Testis (tissue), 3 donors: ENCODE results near the gene KCNAB1. TPM values are rescaled to one million over a fixed set of nuclear protein-coding genes. Genes with fewer than 3 reads are reported as not detected.

Source experiments
- DNase-seq: peaks from one replicate; pipeline ENCODE4 v3.0.0-alpha.2; 2019
- H3K27ac ChIP-seq, 2 donors: fragments of 200-600 bp; sonication (generic); one replicate each; pipeline ENCODE4 v1.5.1; 2019
- H3K27me3 ChIP-seq: fragments of 200-600 bp; sonication (generic); one replicate; pipeline ENCODE4 v1.5.1; 2019
- H3K36me3 ChIP-seq: fragments of 200-600 bp; sonication (generic); one replicate; pipeline ENCODE4 v1.5.1; 2017; ENCODE audit warnings: low read depth; ENCODE audit errors: missing control alignments
- H3K4me1 ChIP-seq: fragments of 200-600 bp; sonication (generic); one replicate; pipeline ENCODE4 v1.5.1; 2019
- H3K4me3 ChIP-seq, 2 donors: fragments of 200-600 bp; sonication (generic); one replicate each; pipeline ENCODE4 v1.5.1; 2017 to 2019
- H3K9me3 ChIP-seq: fragments of 200-600 bp; sonication (generic); one replicate; pipeline ENCODE4 v1.5.1; 2017
- CTCF ChIP-seq, 3 experiments: fragments of 450-650 bp in 2 of 3; fragments of 200-600 bp in 1 of 3; sonication (generic) in 1 of 3; IDR thresholded peaks; one replicate each; pipeline ENCODE4 v1.5.1; 2016 to 2019; ENCODE audit warnings: antibody characterized with exemption in 3 of 3, mild to moderate bottlenecking in 2 of 3, moderate library complexity in 1 of 3
- POLR2A ChIP-seq: fragments of 450-650 bp; IDR thresholded peaks from one replicate; pipeline ENCODE4 v1.6.1; 2017; ENCODE audit warnings: antibody characterized with exemption, mild to moderate bottlenecking, moderate library complexity
- WGBS, 2 donors: methylation state at CpG; one replicate each; pipeline ENCODE4 v1.1.5; 2018; 5-methylcytosine and 5-hydroxymethylcytosine counted together
- intact Hi-C: fragments of 100-400 bp; cut with DNase I; formaldehyde crosslinking; loops from one replicate; pipeline ENCODE4 v1.15.1; 2023; ENCODE audit warnings: low total_unique reads
- polyA plus RNA-seq: library from polyadenylated mRNA; stranded (reverse); fragments of 350-450 nt; fragmentation: Illumina TruSeq; extraction: RNeasy Lipid Tissue Mini Kit (QIAGEN cat#74804); gene quantifications from one replicate; pipeline ENCODE4 v1.2.3, GENCODE V29; 2014; ENCODE audit warnings: low read depth, low replicate concordance; ENCODE audit not compliant: insufficient read depth
- total RNA-seq, 2 donors: library from RNA; depleted of rRNA; stranded (reverse); fragments of >200 nt; gene quantifications; one replicate each; pipeline ENCODE4 v1.2.3, GENCODE V29; 2016

KCNAB1 gene
- total and polyA plus RNA-seq, 3 donors from 2014 or later: 3.8 to 8.9 (median 5.7) TPM

GRCh38 chr3:156371701-156372100 lies 251.3 kb downstream of the KCNAB1 start:
- Histone ChIP-seq H3K4me1 (no peaks in the 10 kb centered on the region), H3K27me3 (no peaks in the 10 kb centered on the region), H3K9me3 (no peaks in the 10 kb centered on the region), H3K4me3 (no peak overlapping the region), H3K27ac (no peak overlapping the region), H3K36me3 (no peaks in the 10 kb centered on the region)
- no peak for TF ChIP-seq POLR2A
- TF ChIP-seq CTCF (IDR thresholded peaks at IDR 0.05): no peak
- no peak for DNase-seq
- intact Hi-C loops: no loop called here
- WGBS, 2 donors: 65 to 69% methylated on average over 6 of the region's 6 CpGs

DNA sequence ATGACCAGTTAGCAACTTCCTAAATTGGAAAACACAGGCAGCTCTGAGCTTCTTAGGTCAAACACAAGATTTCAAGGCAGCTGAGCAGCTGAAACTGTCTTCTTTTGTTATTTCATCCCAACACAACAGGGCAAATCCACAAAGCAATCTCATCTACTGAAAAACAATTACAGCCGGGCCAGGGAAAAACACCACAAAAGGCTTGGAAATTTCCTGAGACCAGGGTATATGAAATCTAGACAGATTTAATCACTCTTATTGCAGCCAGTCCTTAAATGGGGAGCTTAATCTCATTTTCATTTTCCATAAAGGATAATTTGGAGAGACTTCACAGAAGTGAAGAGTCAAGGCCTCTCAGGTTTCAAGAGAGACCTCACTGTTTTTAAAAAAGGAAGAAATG lies 252.7 kb downstream of the KCNAB1 start:
- intact Hi-C loops: no loop called here
- Histone ChIP-seq H3K4me3 (no peak overlapping the region), H3K27ac (no peak overlapping the region), H3K4me1 (no peaks in the 10 kb centered on the region), H3K9me3 (no peaks in the 10 kb centered on the region), H3K36me3 (no peaks in the 10 kb centered on the region), H3K27me3 (no peaks in the 10 kb centered on the region)
- WGBS, 2 donors: 70 to 79% methylated on average over 1 of the region's 1 CpG
- DNase-seq: no peak
- TF ChIP-seq CTCF (IDR thresholded peaks at IDR 0.05) (no peak), POLR2A (no peak)

DNA sequence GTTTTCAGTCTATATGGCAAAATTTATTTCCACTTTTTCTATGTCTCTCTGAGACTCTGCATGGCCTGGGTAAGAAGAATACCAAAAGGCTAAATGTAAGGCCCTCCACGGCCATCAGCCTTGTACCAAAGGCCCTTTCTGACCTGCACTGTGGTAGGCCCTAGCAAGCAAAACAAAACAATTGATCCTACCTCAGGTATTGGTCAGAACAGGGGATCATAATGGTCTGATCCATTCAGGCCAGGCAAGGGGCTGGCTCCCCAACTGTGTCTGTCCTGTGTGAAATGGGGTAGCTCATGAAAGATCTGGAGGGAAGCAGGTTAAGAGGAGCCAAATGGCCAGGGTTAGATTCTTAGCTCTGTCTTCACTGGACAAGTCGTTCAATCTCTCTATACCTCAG lies 253.3 kb downstream of the KCNAB1 start:
- Histone ChIP-seq H3K4me3 (no peak overlapping the region), H3K27me3 (no peaks in the 10 kb centered on the region), H3K36me3 (no peaks in the 10 kb centered on the region), H3K9me3 (no peaks in the 10 kb centered on the region), H3K4me1 (no peaks in the 10 kb centered on the region), H3K27ac (no peak overlapping the region)
- intact Hi-C loops: no loop called here
- no peak for DNase-seq
- 92 to 94% methylated on average over 2 of the region's 2 CpGs for WGBS, 2 donors
- TF ChIP-seq POLR2A (no peak), CTCF (IDR thresholded peaks at IDR 0.05) (no peak)

GRCh38 chr3:156376199-156376598 lies 255.8 kb downstream of the KCNAB1 start:
- Histone ChIP-seq H3K36me3 (no peaks in the 10 kb centered on the region), H3K27me3 (no peaks in the 10 kb centered on the region), H3K4me3 (no peak overlapping the region), H3K4me1 (no peaks in the 10 kb centered on the region), H3K9me3 (no peaks in the 10 kb centered on the region), H3K27ac (no peak overlapping the region)
- intact Hi-C loops: no loop called here
- DNase-seq: no peak
- no peak for TF ChIP-seq POLR2A
- TF ChIP-seq CTCF (IDR thresholded peaks at IDR 0.05): no peak

DNA sequence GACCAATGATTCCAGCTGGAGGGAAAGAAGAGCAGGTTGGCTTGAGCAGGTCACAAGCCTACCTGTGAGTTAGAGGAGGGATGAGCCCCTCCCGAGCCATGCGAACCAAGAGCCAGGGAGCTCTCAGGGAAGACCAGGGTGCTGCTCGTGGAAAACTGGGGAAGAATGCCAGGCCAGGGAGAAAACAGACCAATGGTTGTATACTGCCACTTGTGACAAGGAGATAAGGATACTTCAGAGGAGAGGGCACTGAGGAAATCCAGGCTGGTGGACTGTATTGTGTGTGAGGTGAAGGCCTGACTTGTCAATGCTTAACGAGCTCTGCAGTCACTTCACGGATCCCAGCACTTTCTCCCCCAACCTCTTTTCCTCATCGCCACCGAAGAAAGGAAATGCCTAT lies 256.9 kb downstream of the KCNAB1 start:
- intact Hi-C loops: no loop called here
- no peak for TF ChIP-seq CTCF (IDR thresholded peaks at IDR 0.05)
- TF ChIP-seq POLR2A: no peak
- Histone ChIP-seq H3K36me3 (no peaks in the 10 kb centered on the region), H3K27me3 (no peaks in the 10 kb centered on the region), H3K4me1 (no peaks in the 10 kb centered on the region), H3K4me3 (no peak overlapping the region), H3K27ac (no peak overlapping the region), H3K9me3 (no peaks in the 10 kb centered on the region)
- no peak for DNase-seq
- 95 to 96% methylated on average over 7 of the region's 7 CpGs for WGBS, 2 donors
